Astrocyte of the spinal cord (primary cell): ENCODE measurements around the gene FBXL16.

ENCODE experiments used
- DNase-seq: peaks from one replicate; pipeline ENCODE4 v3.0.0; 2011; ENCODE audit warnings: low read depth, low spot score
- H3K4me3 ChIP-seq: 2 replicates; pipeline ENCODE4 v1.5.1; 2011; ENCODE audit warnings: low read depth, mild to moderate bottlenecking, low read length, moderate library complexity
- CTCF ChIP-seq: IDR thresholded peaks from 2 replicates; pipeline ENCODE4 v1.5.1; 2012; ENCODE audit warnings: low read depth, mild to moderate bottlenecking, low read length, inconsistent platforms
- in situ Hi-C: cut with HindIII; loops from 2 replicates; pipeline ENCODE4 v1.10.0; 2017; ENCODE audit warnings: low sequenced_read_pairs

FBXL16 gene

GRCh38 chr16:703406-703805, 2.2 kb downstream of the FBXL16 start:
- in situ Hi-C loops, result no loop called here
- no peak overlapping the region for H3K4me3 ChIP-seq
- no peak for DNase-seq
- no peak for TF ChIP-seq CTCF

GRCh38 chr16:702341-702740, 3.3 kb downstream of the FBXL16 start:
- in situ Hi-C loops, result no loop called here
- DNase-seq, result no peak
- H3K4me3 ChIP-seq, result no peak overlapping the region
- TF ChIP-seq CTCF, result no peak

- in situ Hi-C loops, result no loop called here
These were observed 4.7 kb downstream of the FBXL16 start for GRCh38 chr16:700684-701584.

GRCh38 chr16:698911-699671, 6.5 kb downstream of the FBXL16 start:
- in situ Hi-C loops, result no loop called here
- no peak for DNase-seq
- TF ChIP-seq CTCF, result no peak
- no peak overlapping the region for H3K4me3 ChIP-seq

More at GRCh38 chr16:700684-701584, 4.7 kb downstream of the FBXL16 start:
- H3K4me3 ChIP-seq, result no peak overlapping the region
- no peak for TF ChIP-seq CTCF
- no peak for DNase-seq

- TF ChIP-seq CTCF, result no peak
- DNase-seq, result no peak
- in situ Hi-C loops, result no loop called here
These were observed 10.1 kb downstream of the FBXL16 start for GRCh38 chr16:695355-696089.

GRCh38 chr16:694863-695354, 10.7 kb downstream of the FBXL16 start:
- DNase-seq, result no peak
- no peak overlapping the region for H3K4me3 ChIP-seq
- no peak for TF ChIP-seq CTCF
- in situ Hi-C loops, result no loop called here

More at GRCh38 chr16:695355-696089, 10.1 kb downstream of the FBXL16 start:
- H3K4me3 ChIP-seq, result no peak overlapping the region
